ENCODE measurements around the gene PTPRG. TPM values are rescaled to one million over a fixed set of nuclear protein-coding genes. Genes with fewer than 3 reads are reported as not detected.

The PTPRG gene
- total and polyA plus RNA-seq, 2 of the 13 experiments (the other 11 are each of a cell fraction or from before 2014, with no cell fraction given), result 8.0 to 25.3 TPM

DNA sequence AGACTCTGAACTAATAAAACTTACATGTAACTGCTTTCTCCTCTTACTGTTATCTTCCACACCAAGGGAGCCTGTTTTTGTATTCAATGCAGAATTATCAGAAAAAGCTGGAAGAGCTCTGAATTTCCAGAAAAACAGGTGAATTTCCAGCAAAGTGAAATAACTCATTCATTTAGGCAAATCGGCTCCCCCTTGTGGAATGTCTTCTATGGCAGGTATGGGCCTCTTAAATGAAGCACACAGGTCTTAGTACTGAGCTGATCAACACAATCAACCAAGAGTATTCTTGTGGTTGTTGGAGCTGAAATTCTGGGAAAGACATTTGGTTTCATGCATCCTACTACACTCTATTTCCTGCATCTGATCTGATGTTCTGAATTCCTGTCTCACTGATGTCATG, 31.0 kb upstream of the PTPRG start:
- peak; percentile 75 for ATAC-seq
- in situ Hi-C loops (cut with HindIII; ENCODE audit: extremely low pct_ligation_motif_present, low pct_unique_long_range_greater_than_20kb), result no loop called here
- Histone ChIP-seq H3K4me1 (ENCODE audit: insufficient read depth, low read length) (peaks cover 19% of the 10 kb centered on the region; the same call in 1 of the 2 replicates), H3K9ac (ENCODE audit: insufficient read depth, low read depth, low read length) (no peak overlapping the region), H3K27me3 (ENCODE audit: control insufficient read depth in 1 of 2, insufficient read depth in 2 of 2, low read length in 2 of 2) (no peaks in the 10 kb centered on the region), H3K4me3 (replicated peaks in 1 of 3; ENCODE audit: insufficient read depth in 1 of 3, low read depth in 2 of 3, low read length in 3 of 3) (no peak overlapping the region), H3K79me2 (ENCODE audit: insufficient read depth, low read length) (no peaks in the 10 kb centered on the region), H4K20me1 (ENCODE audit: insufficient read depth, low read length) (no peaks in the 10 kb centered on the region), H3K36me3 (replicated peaks in 1 of 2; ENCODE audit: control insufficient read depth in 1 of 2, insufficient read depth in 2 of 2, low read length in 2 of 2) (no peaks in the 10 kb centered on the region), H2AFZ (ENCODE audit: low read length) (no peak overlapping the region), H3K27ac (ENCODE audit: extremely low read length, insufficient read depth, low read length) (no peak overlapping the region), H3K9me3 (ENCODE audit: low read length) (no peaks in the 10 kb centered on the region), H3K4me2 (ENCODE audit: low read depth, low read length) (no peak overlapping the region)
- ChIA-PET CTCF (ENCODE audit: low intra/inter-chr PET ratio, low total read pairs) (no interaction called here), POLR2A (no interaction called here)
- FAIRE-seq, result peak; percentile 4
- WGBS (ENCODE audit: low lambda C conversion rate), result 0% methylated on average over 1 of the region's 1 CpG
- intact Hi-C loops (cut with micrococcal nuclease; ENCODE audit: unreplicated experiment), result loop anchor here (1.0 kb wide), 1 partner anchor 659 kb away; no protein-coding TSS in a partner anchor
- TF ChIP-seq, protein P1, sequence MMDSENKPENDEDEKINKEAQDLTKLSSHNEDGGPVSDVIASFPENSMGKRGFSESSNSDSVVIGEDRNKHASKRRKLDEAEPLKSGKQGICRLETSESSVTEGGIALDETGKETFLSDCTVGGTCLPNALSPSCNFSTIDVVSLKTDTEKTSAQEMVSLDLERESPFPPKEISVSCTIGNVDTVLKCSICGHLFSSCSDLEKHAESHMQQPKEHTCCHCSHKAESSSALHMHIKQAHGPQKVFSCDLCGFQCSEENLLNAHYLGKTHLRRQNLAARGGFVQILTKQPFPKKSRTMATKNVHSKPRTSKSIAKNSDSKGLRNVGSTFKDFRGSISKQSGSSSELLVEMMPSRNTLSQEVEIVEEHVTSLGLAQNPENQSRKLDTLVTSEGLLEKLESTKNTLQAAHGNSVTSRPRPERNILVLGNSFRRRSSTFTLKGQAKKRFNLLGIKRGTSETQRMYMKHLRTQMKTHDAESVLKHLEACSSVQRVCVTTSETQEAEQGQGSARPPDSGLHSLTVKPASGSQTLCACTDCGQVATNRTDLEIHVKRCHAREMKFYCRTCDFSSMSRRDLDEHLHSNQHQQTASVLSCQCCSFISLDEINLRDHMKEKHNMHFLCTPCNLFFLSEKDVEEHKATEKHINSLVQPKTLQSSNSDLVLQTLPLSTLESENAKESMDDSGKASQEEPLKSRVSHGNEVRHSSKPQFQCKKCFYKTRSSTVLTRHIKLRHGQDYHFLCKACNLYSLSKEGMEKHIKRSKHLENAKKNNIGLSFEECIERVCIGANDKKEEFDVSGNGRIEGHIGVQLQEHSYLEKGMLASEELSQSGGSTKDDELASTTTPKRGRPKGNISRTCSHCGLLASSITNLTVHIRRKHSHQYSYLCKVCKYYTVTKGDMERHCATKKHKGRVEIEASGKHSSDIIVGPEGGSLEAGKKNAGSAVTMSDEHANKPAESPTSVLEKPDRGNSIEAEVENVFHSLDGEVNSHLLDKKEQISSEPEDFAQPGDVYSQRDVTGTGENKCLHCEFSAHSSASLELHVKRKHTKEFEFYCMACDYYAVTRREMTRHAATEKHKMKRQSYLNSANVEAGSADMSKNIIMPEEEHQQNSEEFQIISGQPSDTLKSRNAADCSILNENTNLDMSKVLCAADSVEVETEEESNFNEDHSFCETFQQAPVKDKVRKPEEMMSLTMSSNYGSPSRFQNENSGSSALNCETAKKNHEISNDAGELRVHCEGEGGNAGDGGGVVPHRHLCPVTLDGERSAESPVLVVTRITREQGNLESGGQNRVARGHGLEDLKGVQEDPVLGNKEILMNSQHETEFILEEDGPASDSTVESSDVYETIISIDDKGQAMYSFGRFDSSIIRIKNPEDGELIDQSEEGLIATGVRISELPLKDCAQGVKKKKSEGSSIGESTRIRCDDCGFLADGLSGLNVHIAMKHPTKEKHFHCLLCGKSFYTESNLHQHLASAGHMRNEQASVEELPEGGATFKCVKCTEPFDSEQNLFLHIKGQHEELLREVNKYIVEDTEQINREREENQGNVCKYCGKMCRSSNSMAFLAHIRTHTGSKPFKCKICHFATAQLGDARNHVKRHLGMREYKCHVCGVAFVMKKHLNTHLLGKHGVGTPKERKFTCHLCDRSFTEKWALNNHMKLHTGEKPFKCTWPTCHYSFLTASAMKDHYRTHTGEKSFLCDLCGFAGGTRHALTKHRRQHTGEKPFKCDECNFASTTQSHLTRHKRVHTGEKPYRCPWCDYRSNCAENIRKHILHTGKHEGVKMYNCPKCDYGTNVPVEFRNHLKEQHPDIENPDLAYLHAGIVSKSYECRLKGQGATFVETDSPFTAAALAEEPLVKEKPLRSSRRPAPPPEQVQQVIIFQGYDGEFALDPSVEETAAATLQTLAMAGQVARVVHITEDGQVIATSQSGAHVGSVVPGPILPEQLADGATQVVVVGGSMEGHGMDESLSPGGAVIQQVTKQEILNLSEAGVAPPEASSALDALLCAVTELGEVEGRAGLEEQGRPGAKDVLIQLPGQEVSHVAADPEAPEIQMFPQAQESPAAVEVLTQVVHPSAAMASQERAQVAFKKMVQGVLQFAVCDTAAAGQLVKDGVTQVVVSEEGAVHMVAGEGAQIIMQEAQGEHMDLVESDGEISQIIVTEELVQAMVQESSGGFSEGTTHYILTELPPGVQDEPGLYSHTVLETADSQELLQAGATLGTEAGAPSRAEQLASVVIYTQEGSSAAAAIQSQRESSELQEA (CRISPR knock-in tag; IDR thresholded peaks at IDR 0.05; ENCODE audit: not compliant biosample characterization), result no peak
- no peak for TF ChIP-seq SNRNP70 (IDR thresholded peaks at IDR 0.05; ENCODE audit: low read depth, low read length)
- TF ChIP-seq NAIF1 (CRISPR knock-in tag; IDR thresholded peaks at IDR 0.05; ENCODE audit: borderline replicate concordance), result no peak
- no peak for TF ChIP-seq SALL1 (CRISPR knock-in tag; IDR thresholded peaks at IDR 0.05)
- TF ChIP-seq RAD21 (CRISPR knock-in tag; IDR thresholded peaks at IDR 0.05), result 0 out of 2 replicates have a peak, but pooled peaks have one; percentile 17
- peak; percentile 41 for TF ChIP-seq TEAD3 (CRISPR knock-in tag; optimal IDR thresholded peaks at IDR 0.05; ENCODE audit: borderline replicate concordance)
- TF ChIP-seq ZNF629 (CRISPR knock-in tag; conservative IDR thresholded peaks at IDR 0.05), result no peak
- TF ChIP-seq ZNF556 (CRISPR knock-in tag; IDR thresholded peaks at IDR 0.05; ENCODE audit: borderline replicate concordance), result no peak
- peak; percentile 47; the same call in 1 of the 2 replicates for TF ChIP-seq SMC3 (IDR thresholded peaks at IDR 0.05; ENCODE audit: low read length)
- TF ChIP-seq STAG1 (CRISPR knock-in tag; IDR thresholded peaks at IDR 0.05), result peak; percentile 56
- no peak for TF ChIP-seq KAT7 (CRISPR knock-in tag; IDR thresholded peaks at IDR 0.05; ENCODE audit: borderline replicate concordance)
- TF ChIP-seq, protein P2, sequence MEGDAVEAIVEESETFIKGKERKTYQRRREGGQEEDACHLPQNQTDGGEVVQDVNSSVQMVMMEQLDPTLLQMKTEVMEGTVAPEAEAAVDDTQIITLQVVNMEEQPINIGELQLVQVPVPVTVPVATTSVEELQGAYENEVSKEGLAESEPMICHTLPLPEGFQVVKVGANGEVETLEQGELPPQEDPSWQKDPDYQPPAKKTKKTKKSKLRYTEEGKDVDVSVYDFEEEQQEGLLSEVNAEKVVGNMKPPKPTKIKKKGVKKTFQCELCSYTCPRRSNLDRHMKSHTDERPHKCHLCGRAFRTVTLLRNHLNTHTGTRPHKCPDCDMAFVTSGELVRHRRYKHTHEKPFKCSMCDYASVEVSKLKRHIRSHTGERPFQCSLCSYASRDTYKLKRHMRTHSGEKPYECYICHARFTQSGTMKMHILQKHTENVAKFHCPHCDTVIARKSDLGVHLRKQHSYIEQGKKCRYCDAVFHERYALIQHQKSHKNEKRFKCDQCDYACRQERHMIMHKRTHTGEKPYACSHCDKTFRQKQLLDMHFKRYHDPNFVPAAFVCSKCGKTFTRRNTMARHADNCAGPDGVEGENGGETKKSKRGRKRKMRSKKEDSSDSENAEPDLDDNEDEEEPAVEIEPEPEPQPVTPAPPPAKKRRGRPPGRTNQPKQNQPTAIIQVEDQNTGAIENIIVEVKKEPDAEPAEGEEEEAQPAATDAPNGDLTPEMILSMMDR (CRISPR knock-in tag; IDR thresholded peaks at IDR 0.05), result peak; percentile 53
- TF ChIP-seq ZNF12 (CRISPR knock-in tag; IDR thresholded peaks at IDR 0.05), result no peak
- TF ChIP-seq, protein P3, sequence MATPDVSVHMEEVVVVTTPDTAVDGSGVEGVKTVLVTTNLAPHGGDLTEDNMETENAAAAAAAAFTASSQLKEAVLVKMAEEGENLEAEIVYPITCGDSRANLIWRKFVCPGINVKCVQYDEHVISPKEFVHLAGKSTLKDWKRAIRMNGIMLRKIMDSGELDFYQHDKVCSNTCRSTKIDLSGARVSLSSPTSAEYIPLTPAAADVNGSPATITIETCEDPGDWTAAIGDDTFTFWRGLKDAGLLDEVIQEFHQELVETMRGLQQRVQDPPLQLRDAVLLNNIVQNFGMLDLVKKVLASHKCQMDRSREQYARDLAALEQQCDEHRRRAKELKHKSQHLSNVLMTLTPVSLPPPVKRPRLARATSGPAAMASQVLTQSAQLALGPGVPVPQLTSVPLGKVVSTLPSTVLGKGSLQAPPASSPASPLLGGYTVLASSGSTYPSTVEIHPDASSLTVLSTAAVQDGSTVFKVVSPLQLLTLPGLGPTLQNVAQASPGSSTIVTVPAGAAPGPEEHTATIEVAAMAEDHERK (CRISPR knock-in tag; IDR thresholded peaks at IDR 0.05; ENCODE audit: low read depth), result no peak
- DNase-seq (ENCODE audit: low spot score), result peak; percentile 59
- BruUV-seq (replicated peaks), result no TSS peak

Data from HepG2 (cell line).